ENCODE measurements around the gene KRT27. TPM values are rescaled to one million over a fixed set of nuclear protein-coding genes. Genes with fewer than 3 reads are reported as not detected.

The KRT27 gene
- total and polyA plus RNA-seq, 11 donors, result not detected

- intact Hi-C loops (cut with DNase I), result no loop called here
- H3K27me3 ChIP-seq, result no peaks in the 10 kb centered on the region
- H3K27ac ChIP-seq, result no peak overlapping the region
- DNase-seq (no peak), ATAC-seq (no peak)
- TF ChIP-seq POLR2A (IDR thresholded peaks at IDR 0.05) (no peak), CTCF (IDR thresholded peaks at IDR 0.05) (no peak)
- H3K9me3 ChIP-seq, result no peaks in the 10 kb centered on the region
- no peak overlapping the region for H3K4me3 ChIP-seq
- peaks cover 0 to 18% (median 9%) of the 10 kb centered on the region in 9 donors for H3K36me3 ChIP-seq
- peaks cover 0 to 31% (median 14%) of the 10 kb centered on the region in 12 donors for H3K4me1 ChIP-seq
Measured at GRCh38 chr17:40821536-40821935, 39.2 kb upstream of the KRT27 start.

- no peaks in the 10 kb centered on the region for H3K27me3 ChIP-seq
- intact Hi-C loops (cut with DNase I), result no loop called here
- H3K9me3 ChIP-seq, result no peaks in the 10 kb centered on the region
- peaks cover 0 to 20% (median 9%) of the 10 kb centered on the region in 9 donors for H3K36me3 ChIP-seq
- peaks cover 0 to 31% (median 14%) of the 10 kb centered on the region in 12 donors for H3K4me1 ChIP-seq
- DNase-seq (no peak), ATAC-seq (no peak)
- H3K27ac ChIP-seq, result peak overlapping the region; percentile 82 to 97 (median 93)
- 85 to 95% (median 86%) methylated on average over 9 of the region's 9 CpGs for WGBS, 4 donors
- TF ChIP-seq POLR2A (IDR thresholded peaks at IDR 0.05) (no peak), CTCF (IDR thresholded peaks at IDR 0.05) (no peak)
- peak overlapping the region in 2 of 12 donors; percentile 61 to 65 for H3K4me3 ChIP-seq
Measured at GRCh38 chr17:40820228-40820838, 38.0 kb upstream of the KRT27 start.

- H3K4me3 ChIP-seq, result peak overlapping the region in 11 of 12 donors; percentile 52 to 95 (median 67)
- TF ChIP-seq CTCF (IDR thresholded peaks at IDR 0.05), result no peak
- no peak for TF ChIP-seq POLR2A (IDR thresholded peaks at IDR 0.05)
- peaks cover 0 to 20% (median 9%) of the 10 kb centered on the region in 9 donors for H3K36me3 ChIP-seq
- DNase-seq, result peak in 2 of 5 donors; percentile 24 to 48
- H3K27ac ChIP-seq, result peak overlapping the region; percentile 82 to 97 (median 93)
- intact Hi-C loops (cut with DNase I), result loop anchor here in 1 of 10 donors (10.0 kb wide), 1 partner anchor 85 kb away; no protein-coding TSS in a partner anchor
- peak; percentile 46 to 78 (median 66) for ATAC-seq
- H3K4me1 ChIP-seq, result peaks cover 0 to 31% (median 14%) of the 10 kb centered on the region in 12 donors
- H3K9me3 ChIP-seq, result no peaks in the 10 kb centered on the region
- no peaks in the 10 kb centered on the region for H3K27me3 ChIP-seq
- 42 to 47% (median 45%) methylated on average over 9 of the region's 9 CpGs for WGBS, 4 donors
Measured at GRCh38 chr17:40819528-40820125, 37.3 kb upstream of the KRT27 start.

GRCh38 chr17:40818733-40819527, 36.6 kb upstream of the KRT27 start:
- peaks cover 0 to 31% (median 14%) of the 10 kb centered on the region in 12 donors for H3K4me1 ChIP-seq
- H3K27ac ChIP-seq, result peak overlapping the region; percentile 82 to 97 (median 93)
- H3K9me3 ChIP-seq, result no peaks in the 10 kb centered on the region
- ATAC-seq (peak; percentile 85 to 96 (median 92)), DNase-seq (peak; percentile 83 to 92 (median 85))
- TF ChIP-seq POLR2A (IDR thresholded peaks at IDR 0.05) (peak in 1 of 2 donors; percentile 71), CTCF (IDR thresholded peaks at IDR 0.05) (no peak)
- no peaks in the 10 kb centered on the region for H3K27me3 ChIP-seq
- H3K36me3 ChIP-seq, result peaks cover 0 to 20% (median 9%) of the 10 kb centered on the region in 9 donors
- WGBS, 4 donors, result 1% methylated on average over 47 to 73 of the region's 73 CpGs
- intact Hi-C loops (cut with DNase I), result loop anchor here in 1 of 10 donors (10.0 kb wide), 1 partner anchor 86 kb away; no protein-coding TSS in a partner anchor
- peak overlapping the region; percentile 52 to 95 (median 66) for H3K4me3 ChIP-seq
